Thyroid gland (tissue), 4 donors: Measurements from ENCODE around the gene ADGRB3. TPM values are rescaled to one million over a fixed set of nuclear protein-coding genes. Genes with fewer than 3 reads are reported as not detected.

ENCODE experiments used
- DNase-seq, 2 donors: peaks; one replicate each; pipeline ENCODE4 v3.0.0-alpha.2; 2019
- H3K27ac ChIP-seq, 3 donors: fragments of 200-600 bp; sonication (generic); 1 replicate in 2 of 3; 2 replicates in 1 of 3; pipeline ENCODE4 v1.5.1; 2016 to 2019; ENCODE audit warnings: mild to moderate bottlenecking in 1 of 3, moderate library complexity in 1 of 3
- H3K27me3 ChIP-seq: fragments of 200-600 bp; sonication (generic); one replicate; pipeline ENCODE4 v1.5.1; 2019
- H3K36me3 ChIP-seq, 2 donors: fragments of 200-600 bp; sonication (generic); one replicate each; pipeline ENCODE4 v1.5.1; 2016 to 2019
- H3K4me1 ChIP-seq, 2 donors: fragments of 200-600 bp; sonication (generic); one replicate each; pipeline ENCODE4 v1.5.1; 2017 to 2019
- H3K4me3 ChIP-seq, 3 donors: fragments of 200-600 bp; sonication (generic); replicated peaks in 1 of 3; 1 replicate in 2 of 3; 2 replicates in 1 of 3; pipeline ENCODE4 v1.5.1; 2016; ENCODE audit warnings: mild to moderate bottlenecking in 1 of 3
- H3K9me3 ChIP-seq: fragments of 200-600 bp; sonication (generic); one replicate; pipeline ENCODE4 v1.5.1; 2017
- CTCF ChIP-seq, 6 experiments: fragments of 200-600 bp in 3 of 6; fragments of 450-650 bp in 3 of 6; sonication (generic) in 3 of 6; IDR thresholded peaks; one replicate each; pipeline ENCODE4 v1.5.1; 2016 to 2019; ENCODE audit warnings: antibody characterized with exemption in 6 of 6, mild to moderate bottlenecking in 2 of 6, inconsistent platforms in 1 of 6, moderate library complexity in 1 of 6
- POLR2A ChIP-seq, 2 donors: fragments of 450-650 bp; IDR thresholded peaks; one replicate each; pipeline ENCODE4 v1.6.1; 2017; ENCODE audit warnings: antibody characterized with exemption in 2 of 2, mild to moderate bottlenecking in 2 of 2, moderate library complexity in 1 of 2
- WGBS, 2 donors: methylation state at CpG; one replicate each; pipeline ENCODE4 v1.1.5; 2017; 5-methylcytosine and 5-hydroxymethylcytosine counted together
- intact Hi-C: fragments of 100-400 bp; cut with DNase I; formaldehyde crosslinking; loops from one replicate; pipeline ENCODE4 v1.15.1; 2023
- total RNA-seq, 4 donors: library from RNA; depleted of rRNA; stranded (reverse); fragments of >200 nt; gene quantifications; one replicate each; pipeline ENCODE4 v1.2.3, GENCODE V29; 2016

ADGRB3 gene
- total RNA-seq, 4 donors from 2014 or later = 0.45 to 3.0 (median 1.4) TPM

- intact Hi-C loops = no loop called here
- Histone ChIP-seq H3K27me3 (no peaks in the 10 kb centered on the region), H3K36me3 (no peaks in the 10 kb centered on the region), H3K4me1 (no peaks in the 10 kb centered on the region), H3K4me3 (no peak overlapping the region), H3K27ac (no peak overlapping the region), H3K9me3 (no peaks in the 10 kb centered on the region)
- no peak for TF ChIP-seq CTCF (IDR thresholded peaks at IDR 0.05)
- no peak for TF ChIP-seq POLR2A (IDR thresholded peaks at IDR 0.05)
- DNase-seq = no peak
These were observed 91.3 kb downstream of the ADGRB3 start for GRCh38 chr6:68726337-68726736.

- no peak overlapping the region for H3K4me3 ChIP-seq
- no peak for DNase-seq
- no peaks in the 10 kb centered on the region for H3K27me3 ChIP-seq
- 81 to 84% methylated on average over 1 of the region's 1 CpG for WGBS, 2 donors
- H3K4me1 ChIP-seq = no peaks in the 10 kb centered on the region
- intact Hi-C loops = no loop called here
- no peaks in the 10 kb centered on the region for H3K36me3 ChIP-seq
- H3K9me3 ChIP-seq = no peaks in the 10 kb centered on the region
- H3K27ac ChIP-seq = no peak overlapping the region
- no peak for TF ChIP-seq POLR2A (IDR thresholded peaks at IDR 0.05)
- no peak for TF ChIP-seq CTCF (IDR thresholded peaks at IDR 0.05)
These were observed 91.9 kb downstream of the ADGRB3 start for GRCh38 chr6:68726992-68727391.

DNA sequence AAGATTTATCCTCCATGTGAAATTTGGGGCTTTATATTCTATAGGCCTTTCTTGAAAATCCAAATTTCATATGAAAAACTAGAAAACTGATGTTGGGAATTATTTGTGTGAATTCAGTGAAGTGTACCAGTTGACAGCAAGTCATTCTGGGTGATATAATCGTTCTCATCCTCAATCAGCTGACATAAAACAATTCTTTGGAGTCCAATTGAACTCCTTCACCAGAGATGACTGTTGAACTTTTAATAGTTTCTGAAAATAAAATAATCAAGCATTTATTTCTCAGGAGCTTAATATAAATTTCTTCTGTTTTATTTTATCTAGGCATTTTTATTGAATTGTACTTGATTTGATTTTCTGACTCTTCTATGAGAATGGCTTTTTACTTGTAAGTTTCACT is 92.6 kb downstream of the ADGRB3 start:
- Histone ChIP-seq H3K4me3 (no peak overlapping the region), H3K36me3 (no peaks in the 10 kb centered on the region), H3K4me1 (no peaks in the 10 kb centered on the region), H3K27ac (no peak overlapping the region), H3K9me3 (no peaks in the 10 kb centered on the region), H3K27me3 (no peaks in the 10 kb centered on the region)
- TF ChIP-seq POLR2A (IDR thresholded peaks at IDR 0.05) = no peak
- no peak for TF ChIP-seq CTCF (IDR thresholded peaks at IDR 0.05)
- intact Hi-C loops = no loop called here
- WGBS, 2 donors = 68 to 75% methylated on average over 1 of the region's 1 CpG
- DNase-seq = no peak

DNA sequence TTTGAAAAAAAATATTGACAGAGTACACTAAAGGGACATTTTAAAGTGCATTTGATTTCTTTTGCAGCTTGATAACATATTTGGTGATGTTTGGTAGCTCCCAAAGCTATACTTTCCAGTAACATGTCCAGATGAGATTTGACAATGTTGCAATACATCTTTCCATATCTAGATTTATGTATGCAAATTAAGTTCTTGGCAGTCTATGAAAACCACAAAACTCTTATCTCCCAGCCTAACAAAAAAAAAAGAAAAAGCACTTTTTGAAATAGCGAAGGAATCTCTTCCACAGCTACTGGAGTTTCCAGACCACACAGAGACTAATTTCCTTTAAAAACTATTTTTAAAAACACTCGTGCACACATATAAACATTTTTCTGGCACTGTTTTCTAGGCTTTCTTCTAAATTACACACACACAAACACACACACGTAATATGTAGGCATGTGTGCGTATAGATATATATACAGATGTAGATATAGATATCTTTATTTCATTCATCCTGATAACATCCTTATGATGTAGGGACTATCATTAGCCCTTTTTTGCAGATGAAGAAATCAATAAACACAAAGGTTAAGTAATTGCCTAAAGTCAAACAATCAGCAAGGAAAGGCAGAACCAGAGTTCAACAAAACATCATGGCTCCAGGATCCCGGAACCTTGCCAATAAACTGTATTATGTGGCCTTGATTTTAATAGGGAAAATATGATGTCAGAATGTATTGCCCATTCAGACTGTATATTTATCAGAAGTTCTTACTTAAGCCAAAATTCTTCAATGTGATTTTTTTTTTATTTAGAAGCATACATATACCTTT is 93.3 kb downstream of the ADGRB3 start:
- no peaks in the 10 kb centered on the region for H3K4me1 ChIP-seq
- 65 to 69% methylated on average over 5 of the region's 5 CpGs for WGBS, 2 donors
- no peak for DNase-seq
- intact Hi-C loops = no loop called here
- no peaks in the 10 kb centered on the region for H3K36me3 ChIP-seq
- H3K9me3 ChIP-seq = no peaks in the 10 kb centered on the region
- TF ChIP-seq CTCF (IDR thresholded peaks at IDR 0.05) (no peak), POLR2A (IDR thresholded peaks at IDR 0.05) (no peak)
- H3K27ac ChIP-seq = no peak overlapping the region
- no peaks in the 10 kb centered on the region for H3K27me3 ChIP-seq
- H3K4me3 ChIP-seq = no peak overlapping the region

DNA sequence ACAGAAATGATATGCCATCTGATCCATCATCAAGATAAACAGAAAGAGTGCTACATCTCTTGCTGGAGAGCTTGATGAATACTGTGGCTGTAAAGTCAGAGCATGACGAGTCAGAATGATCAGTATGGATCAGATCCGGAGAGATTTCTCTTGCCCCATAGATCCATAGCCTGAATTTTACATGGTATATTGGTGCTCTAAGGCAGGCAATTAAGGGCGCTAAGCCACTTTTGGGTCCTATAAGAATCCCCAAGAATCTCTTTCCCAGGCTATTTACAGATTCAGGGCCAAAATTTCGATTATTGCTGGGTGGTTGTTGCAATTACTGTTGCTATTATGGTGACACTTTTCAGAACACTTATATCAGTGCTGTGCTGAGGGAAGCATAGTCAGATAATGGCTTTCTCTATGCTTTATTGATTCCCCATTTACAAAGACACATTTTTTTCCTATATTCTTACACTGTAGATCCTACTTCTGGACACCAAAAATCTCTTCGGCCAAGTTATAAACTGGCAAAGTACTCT is 94.4 kb downstream of the ADGRB3 start:
- no peak for DNase-seq
- Histone ChIP-seq H3K4me1 (no peaks in the 10 kb centered on the region), H3K36me3 (no peaks in the 10 kb centered on the region), H3K27ac (no peak overlapping the region), H3K4me3 (no peak overlapping the region), H3K27me3 (no peaks in the 10 kb centered on the region), H3K9me3 (no peaks in the 10 kb centered on the region)
- TF ChIP-seq CTCF (IDR thresholded peaks at IDR 0.05) = no peak
- TF ChIP-seq POLR2A (IDR thresholded peaks at IDR 0.05) = no peak
- intact Hi-C loops = no loop called here
- WGBS, 2 donors = 69 to 71% methylated on average over 5 of the region's 5 CpGs
